Ishikawa (cell line): ENCODE results near the gene CCL7.

Experiments
- EP300 ChIP-seq: IDR thresholded peaks from 2 replicates; pipeline ENCODE4 v1.6.1; 2012; ENCODE audit warnings: borderline replicate concordance
- FOXM1 ChIP-seq: IDR thresholded peaks from 2 replicates; pipeline ENCODE4 v1.6.1; 2012; ENCODE audit warnings: low read depth, borderline replicate concordance
- MAX ChIP-seq: IDR thresholded peaks from 2 replicates; pipeline ENCODE4 v1.6.1; 2012
- NFIC ChIP-seq: IDR thresholded peaks from 2 replicates; pipeline ENCODE4 v1.6.1; 2012
- RAD21 ChIP-seq: IDR thresholded peaks from 2 replicates; pipeline ENCODE4 v1.6.1; 2012; ENCODE audit warnings: low read depth
- REST ChIP-seq: IDR thresholded peaks from 2 replicates; pipeline ENCODE4 v1.6.1; 2012; ENCODE audit warnings: low read depth, mild to moderate bottlenecking
- TAF1 ChIP-seq: IDR thresholded peaks from 2 replicates; pipeline ENCODE4 v1.6.1; 2012; ENCODE audit warnings: low read depth, mild to moderate bottlenecking
- YY1 ChIP-seq: IDR thresholded peaks from 2 replicates; pipeline ENCODE4 v1.6.1; 2012; ENCODE audit warnings: low read depth
- ZBTB7A ChIP-seq: IDR thresholded peaks from 2 replicates; pipeline ENCODE4 v1.6.1; 2012; ENCODE audit warnings: low read depth

GRCh38 chr17:34253139-34253525, 16.9 kb upstream of the CCL7 start:
- TF ChIP-seq ZBTB7A (no peak), MAX (no peak), EP300 (no peak), TAF1 (no peak), YY1 (no peak), RAD21 (no peak), FOXM1 (no peak), REST (no peak), NFIC (no peak)
